ENCODE measurements around the gene NAP1L4.
"Not testable (repeated sequence)": the region's sequence is repeated elsewhere in the genome, so short reads cannot be mapped to it uniquely, and the experiment has no call there.

NAP1L4 gene

DNA sequence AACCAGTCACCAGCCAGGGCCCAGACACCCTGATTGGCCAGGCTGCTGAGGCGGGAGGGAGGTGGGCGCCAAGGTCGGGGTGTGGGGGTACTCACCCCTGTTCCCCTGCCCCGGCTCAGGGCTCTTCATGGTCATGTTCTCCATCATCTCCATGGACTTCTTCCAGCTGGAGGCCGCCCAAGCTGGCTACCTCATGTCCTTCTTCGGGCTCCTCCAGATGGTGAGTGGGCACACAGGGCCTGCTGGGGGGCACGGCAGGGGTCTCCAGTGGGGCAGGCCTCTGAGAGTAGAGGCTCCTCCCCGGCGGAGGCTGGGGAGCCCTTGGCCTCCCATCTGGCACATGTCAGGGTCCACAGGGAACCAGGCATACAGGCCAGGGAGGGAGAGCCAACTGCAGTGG, 72.9 kb downstream of the NAP1L4 start:
- DNase-seq, result no peak

DNA sequence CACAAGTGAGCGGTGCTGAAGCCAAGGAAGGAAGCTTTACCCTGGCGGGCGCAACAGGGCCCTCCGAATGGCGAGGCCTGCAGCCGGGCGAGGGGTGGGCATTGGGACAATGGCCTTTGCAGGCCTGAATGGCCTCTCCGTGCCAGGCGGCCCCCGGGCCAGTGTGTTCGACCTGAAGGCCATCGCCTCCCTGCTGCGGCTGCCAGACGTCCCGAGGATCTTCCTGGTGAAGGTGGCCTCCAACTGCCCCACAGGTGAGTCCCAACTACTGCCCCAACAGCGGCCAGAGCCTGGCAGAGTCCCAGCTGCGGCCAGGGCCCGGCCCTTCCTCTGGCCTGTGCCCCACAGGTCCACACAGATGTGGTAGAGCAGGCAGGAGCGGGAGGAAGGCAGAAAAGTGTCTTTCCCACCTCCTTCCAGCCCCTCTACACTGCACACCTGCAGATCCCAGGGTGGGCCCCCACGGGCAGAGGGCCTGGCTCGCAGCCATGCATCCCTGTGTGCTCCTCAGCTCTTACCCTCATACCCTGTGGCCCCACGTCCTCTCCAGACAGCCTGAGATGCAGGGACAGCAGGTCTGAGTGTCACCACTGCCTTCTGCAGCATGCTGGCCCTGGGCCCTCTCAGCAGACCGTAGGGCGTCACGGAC, 74.2 kb downstream of the NAP1L4 start:
- no peak for DNase-seq

DNA sequence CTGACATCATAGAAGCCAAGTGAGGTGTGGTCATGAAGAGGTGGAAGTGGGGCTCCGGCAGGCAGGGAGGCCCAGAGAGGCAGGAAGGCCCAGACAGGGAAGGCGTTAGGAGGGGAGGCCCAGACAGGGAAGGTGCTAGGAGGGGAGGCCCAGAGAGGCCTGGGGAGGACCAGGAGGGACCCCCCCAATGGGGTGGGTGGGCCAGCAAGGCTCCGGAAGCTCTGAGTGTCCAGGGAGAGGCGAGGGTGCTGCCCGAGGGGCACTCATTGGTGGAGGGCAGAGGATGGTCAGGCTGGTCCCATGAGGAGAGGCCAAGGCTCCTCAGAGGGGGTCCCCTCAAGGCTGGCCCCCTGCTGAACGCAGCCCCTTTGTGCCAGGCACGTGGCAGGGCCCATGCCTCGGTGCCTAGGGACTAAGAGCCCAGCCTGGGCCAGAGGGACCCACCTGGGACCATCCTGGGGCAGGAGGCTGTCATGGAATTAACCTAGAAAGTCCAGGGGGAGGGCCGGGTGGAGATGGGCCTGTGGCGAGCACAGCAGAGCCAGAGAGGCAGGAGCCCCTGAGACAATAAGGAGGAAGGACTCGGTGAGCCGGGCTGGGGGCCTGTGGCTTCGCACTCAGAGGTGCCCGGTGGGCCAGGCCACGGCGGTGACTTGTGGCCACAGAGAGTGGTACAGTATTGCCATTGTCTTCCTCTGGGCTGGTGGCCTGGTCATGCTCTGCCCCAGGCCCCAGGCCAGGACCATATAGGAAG, 75.1 kb downstream of the NAP1L4 start:
- no peak for DNase-seq

DNA sequence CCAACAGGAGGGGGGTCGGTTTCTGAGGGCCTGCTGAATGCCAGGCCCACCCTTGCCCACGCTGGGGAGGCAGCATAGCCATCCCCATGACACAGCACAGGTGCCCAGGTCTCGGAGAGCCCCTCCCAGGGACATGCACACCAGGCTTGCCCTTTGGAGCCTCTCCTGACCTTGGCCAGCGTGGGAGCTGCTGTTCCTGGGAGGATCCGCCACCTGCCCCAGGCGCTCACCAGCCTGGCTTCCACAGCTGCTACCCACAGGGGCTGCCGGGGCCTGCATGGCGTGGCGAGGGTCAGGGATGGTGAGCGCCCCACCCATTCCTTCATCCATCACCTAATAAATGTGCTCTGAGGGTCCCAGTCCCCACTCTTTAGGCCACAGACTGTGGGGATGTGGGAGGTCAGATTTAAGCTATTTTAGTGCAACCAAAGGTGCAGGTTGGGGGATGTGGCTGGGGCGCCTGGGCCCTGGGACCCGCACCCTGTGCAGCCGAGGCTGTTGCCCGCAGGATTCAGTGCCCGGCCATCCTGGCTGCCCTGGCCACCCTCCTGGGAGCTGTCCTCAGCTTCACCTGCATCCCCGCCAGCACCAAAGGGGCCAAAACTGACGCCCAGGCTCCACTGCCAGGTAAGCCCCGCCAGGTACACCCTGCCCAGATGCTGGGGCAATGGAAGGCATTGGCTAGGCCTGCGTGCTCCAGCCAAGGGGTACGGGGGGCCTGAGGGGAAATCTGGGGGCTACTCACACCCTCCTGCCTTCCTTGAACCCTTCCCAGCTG, 75.8 kb downstream of the NAP1L4 start:
- DNase-seq, result no peak

DNA sequence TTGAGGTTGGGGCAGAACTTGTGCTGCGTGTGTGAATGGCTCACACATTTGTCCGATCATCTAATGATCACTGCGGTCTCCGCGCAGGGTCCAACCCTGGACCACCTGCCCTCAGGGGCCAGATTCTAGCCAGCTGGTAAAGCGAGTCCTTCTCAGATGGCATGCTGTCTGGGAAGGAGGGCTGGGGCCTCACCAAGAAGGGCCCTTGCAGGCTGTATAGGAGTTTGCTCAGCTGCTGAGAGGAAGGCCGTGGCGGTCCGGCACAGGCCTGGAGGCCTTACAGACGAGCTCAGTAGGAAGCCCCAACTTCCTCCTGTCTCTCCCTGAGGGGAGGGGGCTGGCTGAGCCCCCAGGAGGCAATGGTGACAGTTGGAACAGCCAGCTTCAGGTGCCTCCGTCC, 76.7 kb downstream of the NAP1L4 start:
- DNase-seq, result no peak

DNA sequence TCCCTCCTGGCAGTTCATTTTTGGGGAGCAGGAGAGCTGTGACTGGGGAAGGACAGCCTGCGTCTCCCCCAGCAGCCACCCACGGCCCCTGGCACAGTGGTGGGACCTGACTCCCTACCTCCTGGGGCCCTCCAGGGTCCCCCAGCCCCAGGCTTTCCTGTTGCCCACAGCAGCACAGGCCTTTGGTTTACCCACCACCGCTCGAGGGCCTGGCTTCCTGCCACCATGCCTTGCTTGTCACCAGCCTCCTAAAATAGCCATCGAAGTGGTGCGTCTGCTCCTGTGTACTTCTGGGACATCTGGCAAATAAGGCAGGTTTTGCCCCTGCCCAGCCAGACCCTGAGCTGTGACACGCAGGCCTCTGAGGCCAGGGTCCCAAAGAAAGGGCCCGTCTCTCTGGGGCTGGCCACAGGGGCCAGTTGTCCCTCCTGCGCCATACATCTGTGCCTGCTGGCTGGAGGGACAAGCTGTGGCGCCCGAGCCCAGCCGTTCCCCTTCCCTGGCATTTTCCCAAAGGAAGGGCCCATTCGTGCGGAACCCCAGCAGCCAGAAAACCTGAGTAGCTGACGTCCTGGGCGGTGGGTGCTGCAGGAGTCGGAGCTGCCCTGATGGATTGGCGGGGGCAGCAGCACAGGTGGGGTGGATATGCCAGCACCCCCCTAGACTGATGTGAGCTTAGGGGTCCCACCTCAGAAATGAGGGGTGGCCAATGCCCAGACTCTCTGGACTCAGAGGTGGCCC, 77.5 kb downstream of the NAP1L4 start:
- no peak for DNase-seq

DNA sequence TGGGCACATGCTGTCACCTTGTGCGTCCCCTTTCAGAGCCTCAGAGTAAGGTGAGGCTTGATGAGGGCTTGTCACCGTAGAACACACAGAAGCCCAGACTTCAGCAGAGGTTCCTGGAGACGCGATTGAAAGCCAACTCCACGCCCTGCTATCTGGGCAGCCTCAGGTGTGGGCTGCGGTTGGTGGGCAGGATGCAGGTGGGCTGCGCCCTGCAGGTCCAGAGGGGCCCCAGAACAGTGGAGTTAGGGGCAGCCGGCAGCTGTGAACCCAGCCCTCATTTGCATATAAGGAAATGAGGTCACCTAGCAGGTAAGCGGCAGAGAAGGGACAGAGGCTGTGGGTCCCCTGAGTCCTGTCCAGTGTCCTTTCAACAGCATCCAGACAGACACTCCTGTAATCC, 78.4 kb downstream of the NAP1L4 start:
- DNase-seq, result no peak

DNA sequence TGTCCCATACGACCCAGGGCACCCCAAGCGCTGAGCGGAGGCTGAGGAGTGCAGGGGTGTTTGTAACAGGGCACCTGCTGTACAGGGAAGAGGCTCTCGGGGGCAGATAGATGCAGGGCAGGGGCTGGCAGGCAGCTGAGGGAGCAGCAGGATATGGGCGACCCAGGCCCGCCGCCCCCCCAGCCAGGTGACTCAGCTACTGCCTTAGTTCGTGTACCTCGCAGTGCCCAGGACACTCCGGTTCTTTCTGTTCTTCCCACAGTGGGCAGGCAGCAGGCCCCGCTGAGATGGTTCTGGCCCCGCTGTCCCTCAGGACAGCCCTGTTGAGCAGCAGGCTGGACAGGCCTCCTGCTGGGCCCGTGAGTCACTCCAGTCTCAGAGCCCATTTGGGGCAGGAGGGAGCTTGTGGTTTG, 79.1 kb downstream of the NAP1L4 start:
- DNase-seq, result no peak

DNA sequence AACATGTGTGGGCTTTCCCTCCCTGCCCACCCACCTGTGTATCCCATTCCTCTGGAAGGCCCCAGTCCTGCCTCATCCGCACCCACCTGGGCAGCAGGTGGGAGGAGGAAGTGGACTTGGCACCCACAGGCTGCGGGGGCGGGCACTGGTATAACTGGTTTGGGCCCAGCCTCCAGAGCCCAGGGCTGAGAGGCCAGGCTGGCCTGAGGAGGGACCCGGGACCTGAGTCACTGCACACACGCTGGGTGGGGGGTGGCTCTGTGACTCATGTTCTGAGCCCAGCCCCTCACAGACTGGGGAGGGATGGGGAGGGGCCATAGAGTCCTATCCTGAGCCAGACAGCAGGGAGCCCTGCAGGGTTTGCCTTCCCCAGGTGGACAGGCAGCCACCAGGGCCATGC, 79.6 kb downstream of the NAP1L4 start:
- DNase-seq, result no peak

DNA sequence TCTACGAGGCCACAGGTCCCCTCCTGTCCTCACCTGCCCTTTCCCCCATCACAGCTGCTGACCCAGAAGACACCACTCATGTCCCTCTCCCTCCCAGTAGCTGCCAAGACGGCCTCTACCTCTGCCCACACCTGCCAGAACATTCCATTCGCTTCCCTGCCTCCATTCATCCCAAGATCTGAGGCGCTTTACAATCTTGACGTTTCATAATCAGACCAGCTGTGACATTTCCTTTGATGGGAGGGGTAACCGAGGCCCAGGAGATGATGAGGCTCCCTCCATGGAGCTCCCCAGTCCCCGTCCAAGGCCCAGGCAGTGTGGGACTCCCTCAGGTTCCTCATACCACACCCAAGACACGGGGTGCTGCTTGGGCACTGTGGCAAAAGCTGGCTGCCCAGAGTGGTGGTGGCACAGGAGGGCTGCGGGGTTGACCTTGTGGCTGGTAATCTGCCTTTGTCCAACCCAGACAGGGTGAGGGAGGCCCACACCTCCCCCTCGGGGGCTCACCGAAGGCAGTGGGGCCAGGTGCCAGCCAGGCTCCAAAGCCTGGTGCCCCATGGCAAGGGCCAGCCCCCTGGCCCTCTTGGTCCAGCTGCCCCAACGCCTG, 80.2 kb downstream of the NAP1L4 start:
- DNase-seq, result no peak

DNA sequence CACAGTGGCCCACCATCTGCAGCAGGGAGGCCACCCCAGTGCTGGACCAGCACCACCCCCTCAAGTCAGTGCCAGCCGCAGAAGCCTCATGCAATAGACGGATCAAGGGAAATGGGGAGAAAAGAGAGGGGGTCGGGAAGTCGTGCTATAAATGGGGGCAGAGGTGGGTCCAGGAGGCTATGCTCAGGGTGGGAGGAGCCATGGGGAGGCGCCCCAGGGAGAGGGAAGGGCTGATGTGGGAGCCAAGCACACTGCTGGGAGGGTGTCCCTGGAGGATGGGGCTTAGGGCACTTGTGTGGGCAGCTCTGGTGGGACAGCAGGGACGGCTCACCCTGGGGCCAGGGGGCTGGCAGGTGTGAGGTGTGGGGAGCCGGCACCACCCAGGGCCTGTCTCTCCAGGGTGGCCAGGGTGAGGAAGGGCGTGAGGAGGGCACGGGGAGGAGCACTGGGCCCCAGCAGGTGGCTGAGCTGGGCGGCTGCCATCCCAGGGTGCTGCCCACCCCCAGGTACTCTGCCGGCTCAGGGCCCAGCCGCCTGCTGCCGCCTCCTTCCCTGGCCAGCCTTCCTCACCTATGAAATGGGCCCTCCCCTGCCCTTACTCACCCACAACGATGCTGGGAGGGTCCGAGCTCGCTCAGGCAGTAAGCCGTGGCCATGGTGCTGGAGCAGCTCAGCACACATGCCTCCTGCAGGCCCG, 80.9 kb downstream of the NAP1L4 start:
- DNase-seq, result no peak

DNA sequence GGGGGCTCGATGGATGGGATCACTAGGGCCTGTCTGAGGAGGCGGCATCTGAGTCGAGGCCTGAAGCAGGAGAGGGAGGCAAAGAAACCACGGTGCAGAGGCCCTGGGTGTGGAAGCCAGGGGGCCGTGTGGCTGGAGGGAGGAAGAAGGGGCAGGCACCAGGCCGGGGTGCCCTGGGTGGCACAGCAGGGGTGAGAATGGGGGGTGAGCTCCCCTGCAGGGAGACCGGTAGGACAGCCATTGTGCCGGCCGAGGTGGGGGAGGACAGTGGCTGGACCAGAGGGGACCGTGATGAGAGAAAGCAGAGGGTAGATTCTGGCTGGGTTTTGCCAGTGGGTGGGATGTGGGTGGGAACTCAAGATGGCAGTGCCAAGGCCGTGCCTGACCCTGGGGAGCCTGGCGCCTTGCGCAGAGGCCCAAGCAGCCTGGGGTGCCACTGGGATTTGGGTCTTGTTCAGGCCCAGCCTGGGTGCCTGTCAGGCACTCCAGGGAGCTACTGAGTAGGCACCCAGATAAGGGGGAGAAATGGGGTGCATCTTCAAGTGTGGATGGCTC, 81.7 kb downstream of the NAP1L4 start:
- DNase-seq, result no peak

DNA sequence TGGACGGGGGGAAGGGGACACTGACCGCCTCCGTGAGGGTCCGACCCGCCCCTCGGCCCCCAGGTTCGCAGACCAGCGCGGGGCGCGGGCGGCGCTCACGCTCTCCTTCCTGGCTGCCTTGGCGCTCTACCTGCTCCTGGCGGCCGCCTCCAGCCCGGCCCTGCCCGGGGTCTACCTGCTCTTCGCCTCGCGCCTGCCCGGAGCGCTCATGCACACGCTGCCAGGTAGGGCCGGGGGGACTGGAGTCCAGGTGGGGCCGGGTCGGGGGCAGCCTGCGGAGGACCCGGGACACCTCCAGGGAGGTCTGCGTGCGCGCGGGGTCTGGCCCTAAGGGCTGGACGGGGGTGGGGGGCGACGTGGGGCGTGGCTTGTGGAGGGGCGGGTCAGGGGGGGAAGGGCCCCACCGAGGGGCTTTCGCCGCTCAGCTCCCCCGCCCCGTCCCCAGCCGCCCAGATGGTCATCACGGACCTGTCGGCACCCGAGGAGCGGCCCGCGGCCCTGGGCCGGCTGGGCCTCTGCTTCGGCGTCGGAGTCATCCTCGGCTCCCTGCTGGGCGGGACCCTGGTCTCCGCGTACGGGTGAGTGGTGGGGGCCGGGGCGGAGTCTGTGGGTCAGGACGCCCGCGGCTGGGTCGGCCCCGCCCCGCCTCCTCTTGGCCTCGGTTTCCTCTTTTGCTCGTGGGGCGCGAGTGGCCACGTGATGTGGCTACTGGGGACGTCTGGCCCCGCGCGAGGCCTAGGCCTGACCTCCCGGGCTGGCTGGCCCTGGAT, 82.8 kb downstream of the NAP1L4 start:
- no peak for DNase-seq

DNA sequence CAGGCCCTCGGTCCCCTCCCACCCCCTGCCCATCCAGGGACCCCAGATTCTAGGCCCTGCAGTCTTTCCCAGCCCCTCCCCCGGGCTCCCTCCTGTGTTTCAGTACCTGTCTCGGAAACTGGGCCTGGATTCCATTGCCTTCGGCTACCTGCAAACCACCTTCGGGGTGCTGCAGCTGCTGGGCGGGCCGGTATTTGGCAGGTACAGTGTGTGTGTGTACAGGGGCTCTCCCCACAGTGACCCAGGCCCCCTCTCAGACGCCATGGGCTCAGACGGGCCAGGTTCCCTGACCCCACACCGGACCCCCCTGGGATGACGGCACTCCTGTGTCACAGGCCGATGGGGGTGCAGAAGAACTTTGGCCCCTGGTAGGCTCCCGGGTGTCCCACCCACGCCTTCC, 84.0 kb downstream of the NAP1L4 start:
- no peak for DNase-seq

DNA sequence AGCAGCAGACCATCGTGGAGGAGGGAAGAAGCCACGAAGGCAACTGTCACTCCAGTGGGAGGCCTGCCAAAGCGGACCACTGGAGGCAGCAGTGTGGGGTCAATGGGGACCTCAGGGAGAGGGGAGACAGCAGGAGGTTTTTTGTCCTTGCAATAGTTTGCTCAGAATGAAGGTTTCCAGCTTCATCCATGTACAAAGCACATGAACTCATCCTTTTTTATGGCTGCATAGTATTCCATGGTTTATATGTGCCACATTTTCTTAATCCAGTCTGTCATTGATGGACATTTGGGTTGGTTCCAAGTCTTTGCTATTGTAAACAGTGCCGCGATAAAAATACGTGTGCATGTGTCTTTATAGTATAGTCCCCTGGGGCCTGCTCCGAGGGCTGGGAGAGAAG, 86.8 kb downstream of the NAP1L4 start:
- DNase-seq, result not testable (repeated sequence)

DNA sequence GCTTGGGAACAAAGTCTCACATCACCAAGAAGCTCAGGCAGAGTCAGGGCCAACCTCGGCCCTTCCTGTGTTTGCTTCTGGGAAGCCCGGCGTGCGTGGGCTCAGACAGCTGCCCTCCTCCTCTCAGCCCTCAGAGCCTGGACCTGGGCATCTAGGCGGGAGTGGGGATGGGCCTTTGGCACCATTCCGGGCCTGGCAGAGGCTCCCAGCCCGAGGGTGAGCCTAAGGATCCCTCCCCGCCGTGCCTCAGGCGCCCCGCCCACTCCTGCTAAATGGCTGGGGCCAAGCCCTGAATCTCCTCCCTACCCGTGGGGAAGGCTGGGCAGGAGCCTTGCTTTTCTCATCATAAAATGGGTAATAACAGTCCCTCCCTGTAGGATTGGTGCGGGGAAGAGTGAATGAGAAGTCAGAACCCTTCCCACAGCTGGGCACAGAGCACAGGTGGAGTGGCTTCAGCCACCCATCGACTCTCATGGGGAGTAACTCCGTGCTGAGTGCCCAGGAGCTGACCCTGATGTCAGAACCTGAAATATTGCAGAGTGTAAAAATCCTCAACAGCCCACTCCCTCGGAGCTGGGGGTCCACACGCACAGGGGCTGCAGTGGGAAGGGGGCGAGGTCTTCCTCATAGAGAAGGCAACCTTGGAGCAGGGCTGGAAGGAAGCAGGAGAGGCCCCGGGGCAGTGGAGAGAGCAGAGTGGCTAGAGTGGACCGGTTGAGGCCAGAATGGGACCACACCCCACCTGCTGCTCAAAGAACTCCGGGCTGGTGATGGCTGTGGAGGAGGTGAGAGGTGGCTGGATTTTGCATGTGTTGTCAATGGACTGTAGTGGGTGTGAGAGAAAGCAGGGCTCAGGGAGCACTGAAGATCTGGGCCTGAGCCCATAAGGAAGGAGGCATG, 87.7 kb downstream of the NAP1L4 start:
- no peak for DNase-seq

DNA sequence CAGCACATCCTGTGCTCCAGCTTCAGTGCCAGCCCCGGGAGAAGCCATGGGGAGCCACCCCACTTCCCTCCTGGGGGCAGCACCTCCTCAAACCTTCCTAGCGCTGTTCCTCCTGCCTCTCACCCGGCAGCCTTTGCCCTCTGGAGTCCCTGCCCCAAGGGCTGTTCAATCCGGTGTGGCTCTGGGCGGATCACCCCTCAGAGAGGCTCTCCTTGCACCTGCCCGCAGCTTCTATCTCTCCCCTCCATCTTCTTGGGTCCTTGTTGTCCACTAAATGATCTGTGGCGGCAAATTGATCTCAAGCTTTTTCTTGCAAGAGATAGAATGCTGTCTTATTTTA, 88.5 kb downstream of the NAP1L4 start:
- no peak for DNase-seq

DNA sequence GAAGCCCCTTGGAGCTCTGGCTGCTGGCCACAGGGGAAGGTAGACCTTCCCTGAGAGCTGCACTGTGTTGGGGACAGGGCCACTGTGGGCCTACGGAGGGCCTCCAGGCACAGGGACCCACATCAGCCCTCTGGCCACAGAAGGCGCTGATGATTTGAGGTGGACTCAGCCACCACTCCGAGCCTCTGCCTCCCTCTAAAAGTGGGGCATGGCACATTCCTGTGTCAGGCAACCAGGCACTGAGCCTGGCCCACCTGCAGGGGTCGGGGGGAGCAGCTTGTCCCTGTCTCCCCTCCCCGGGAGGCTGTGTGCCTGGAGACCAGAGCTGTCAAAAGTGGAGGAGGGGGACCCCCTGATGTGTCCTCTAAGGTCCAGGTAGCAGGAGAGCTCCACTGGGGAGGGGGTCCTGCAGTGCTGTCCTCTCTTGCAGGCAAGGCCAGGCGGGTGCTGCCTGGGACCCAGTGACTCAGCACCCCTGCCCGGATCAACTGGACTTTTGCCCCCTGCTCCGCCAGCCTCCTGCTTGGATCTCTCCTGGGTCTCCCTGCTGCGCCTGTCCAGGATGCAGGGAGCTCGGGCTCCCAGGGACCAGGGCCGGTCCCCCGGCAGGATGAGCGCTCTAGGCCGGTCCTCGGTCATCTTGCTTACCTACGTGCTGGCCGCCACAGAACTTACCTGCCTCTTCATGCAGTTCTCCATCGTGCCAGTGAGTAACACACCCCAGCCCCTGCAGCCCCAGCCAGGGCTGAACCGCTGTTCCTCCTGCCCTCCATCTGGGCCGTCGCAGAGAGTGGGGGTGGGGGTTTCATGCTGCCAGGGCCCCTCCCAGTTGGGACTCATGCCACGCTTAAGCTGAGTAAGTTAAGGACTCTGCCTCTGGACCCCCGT, 89.1 kb downstream of the NAP1L4 start:
- no peak for DNase-seq

Data from hematopoietic multipotent progenitor cell treated with erythropoietin and hydrocortisone succinate and interleukin-3 and kit ligand, for 8 days (in vitro differentiated cells).